Neural cell (in vitro differentiated cells): ENCODE results near the gene ADAM10. TPM values are rescaled to one million over a fixed set of nuclear protein-coding genes. Genes with fewer than 3 reads are reported as not detected.

Source experiments
- H2AFZ ChIP-seq: fragments of 200-600, 300-800 bp; sonication (generic), shearing (Covaris generic); 2 replicates; pipeline ENCODE4 v1.6.0; 2014; ENCODE audit warnings: low read depth, mild to moderate bottlenecking, antibody characterized with exemption, low read length, moderate library complexity
- H3F3A ChIP-seq: fragments of 200-600 bp; shearing (Covaris generic); 2 replicates; pipeline ENCODE4 v1.6.1; 2016; ENCODE audit warnings: mild to moderate bottlenecking, moderate library complexity, mixed read lengths, antibody characterized with exemption, low read length; ENCODE audit not compliant: insufficient read depth, poor library complexity, severe bottlenecking
- H3K27ac ChIP-seq: fragments of 200-600, 300-800 bp; sonication (generic), shearing (Covaris generic); 2 replicates; pipeline ENCODE4 v1.5.1; 2014; ENCODE audit warnings: mild to moderate bottlenecking, low read length, moderate library complexity
- H3K27me3 ChIP-seq: fragments of 300-800, 200-600 bp; sonication (generic), shearing (Covaris generic); 2 replicates; pipeline ENCODE4 v1.6.0; 2014; ENCODE audit warnings: mild to moderate bottlenecking, low read depth, low read length, moderate library complexity; ENCODE audit not compliant: insufficient read depth
- H3K36me3 ChIP-seq: fragments of 300-800, 200-600 bp; sonication (generic), shearing (Covaris generic); 2 replicates; pipeline ENCODE4 v1.5.1; 2014; ENCODE audit warnings: mild to moderate bottlenecking, antibody characterized with exemption, low read length, moderate library complexity; ENCODE audit not compliant: insufficient read depth
- H3K4me2 ChIP-seq: fragments of 300-800, 200-600 bp; sonication (generic), shearing (Covaris generic); 2 replicates; pipeline ENCODE4 v1.6.0; 2014; ENCODE audit warnings: mild to moderate bottlenecking, low read length
- H3K4me3 ChIP-seq: fragments of 300-800, 200-600 bp; sonication (generic), shearing (Covaris generic); 2 replicates; pipeline ENCODE4 v1.5.1; 2014; ENCODE audit warnings: mild to moderate bottlenecking, low read length, moderate library complexity
- H3K79me2 ChIP-seq: fragments of 200-600 bp; shearing (Covaris generic); replicated peaks from 2 replicates; pipeline ENCODE4 v1.6.0; 2014; ENCODE audit warnings: mild to moderate bottlenecking, low read length, moderate library complexity; ENCODE audit not compliant: insufficient read depth
- H3K9ac ChIP-seq: fragments of 300-800, 200-600 bp; sonication (generic), shearing (Covaris generic); 2 replicates; pipeline ENCODE4 v1.6.1; 2016; ENCODE audit warnings: mild to moderate bottlenecking, low read length, mixed read lengths
- H3K9me2 ChIP-seq: fragments of 200-600 bp; shearing (Covaris generic); 2 replicates; pipeline ENCODE4 v1.6.1; 2016; ENCODE audit warnings: mild to moderate bottlenecking, low read length, mixed read lengths; ENCODE audit not compliant: insufficient read depth
- H3K9me3 ChIP-seq: fragments of 200-600, 300-800 bp; sonication (generic), shearing (Covaris generic); 2 replicates; pipeline ENCODE4 v1.6.1; 2016; ENCODE audit warnings: mild to moderate bottlenecking, mixed run types, low read length, moderate library complexity, mixed read lengths
- H4K20me1 ChIP-seq: fragments of 200-600 bp; shearing (Covaris generic); 2 replicates; pipeline ENCODE4 v1.6.1; 2016; ENCODE audit warnings: mild to moderate bottlenecking, mixed run types; ENCODE audit not compliant: insufficient read depth
- CTCF ChIP-seq: fragments of 450-650 bp; IDR thresholded peaks from 2 replicates; pipeline ENCODE4 v1.5.1; 2014; ENCODE audit warnings: antibody characterized with exemption, mild to moderate bottlenecking, moderate library complexity; ENCODE audit not compliant: poor library complexity, severe bottlenecking
- EP300 ChIP-seq: fragments of 450-650 bp; conservative IDR thresholded peaks from 2 replicates; pipeline ENCODE4 v1.6.1; 2014; ENCODE audit warnings: antibody characterized with exemption, mild to moderate bottlenecking, moderate library complexity; ENCODE audit not compliant: poor library complexity, severe bottlenecking
- EZH2 ChIP-seq: fragments of 200-600, 300-800 bp; shearing (Covaris generic), sonication (generic); IDR thresholded peaks from 2 replicates; pipeline ENCODE4 v1.6.1; 2014; ENCODE audit warnings: antibody characterized with exemption, low read length, borderline replicate concordance, mild to moderate bottlenecking; ENCODE audit not compliant: insufficient read depth, poor library complexity, severe bottlenecking
- MXI1 ChIP-seq: fragments of 450-650 bp; conservative IDR thresholded peaks from 2 replicates; pipeline ENCODE4 v1.6.1; 2014; ENCODE audit warnings: antibody characterized with exemption, mild to moderate bottlenecking; ENCODE audit not compliant: poor library complexity, severe bottlenecking
- POLR2AphosphoS5 ChIP-seq: IDR thresholded peaks from 2 replicates; pipeline ENCODE4 v1.6.1; 2012
- RAD21 ChIP-seq: fragments of 450-650 bp; conservative IDR thresholded peaks from 2 replicates; pipeline ENCODE4 v1.6.1; 2014; ENCODE audit warnings: antibody characterized with exemption, mild to moderate bottlenecking, moderate library complexity
- REST ChIP-seq: IDR thresholded peaks from 2 replicates; pipeline ENCODE4 v1.6.1; 2012; ENCODE audit warnings: borderline replicate concordance
- SMC3 ChIP-seq: fragments of 450-650 bp; conservative IDR thresholded peaks from 2 replicates; pipeline ENCODE4 v1.6.1; 2014; ENCODE audit warnings: antibody characterized with exemption, mild to moderate bottlenecking, moderate library complexity; ENCODE audit not compliant: poor library complexity
- TAF1 ChIP-seq: IDR thresholded peaks from 2 replicates; pipeline ENCODE4 v1.6.1; 2012; ENCODE audit warnings: low read depth
- polyA plus RNA-seq: library from polyadenylated mRNA; depleted of rRNA; stranded (reverse); fragments of >200 nt; gene quantifications from 2 replicates; pipeline ENCODE4 v1.2.3, GENCODE V29; 2014

Gene ADAM10
- polyA plus RNA-seq, 1 donor from 2014 or later: 66.3 TPM

GRCh38 chr15:58736018-58736643 is 13.4 kb downstream of the ADAM10 start:
- no peaks in the 10 kb centered on the region for H4K20me1 ChIP-seq
- no peak for TF ChIP-seq REST

GRCh38 chr15:58734859-58735258 is 14.6 kb downstream of the ADAM10 start:
- Histone ChIP-seq H4K20me1 (no peaks in the 10 kb centered on the region), H3K27me3 (no peaks in the 10 kb centered on the region), H3K79me2 (peaks cover 77% of the 10 kb centered on the region), H3K27ac (no peak overlapping the region), H3K9me3 (no peaks in the 10 kb centered on the region), H3K9me2 (no peaks in the 10 kb centered on the region), H3F3A (no peaks in the 10 kb centered on the region), H3K4me2 (no peak overlapping the region), H3K9ac (no peak overlapping the region), H3K4me3 (no peak overlapping the region), H3K36me3 (no peaks in the 10 kb centered on the region), H2AFZ (no peak overlapping the region)
- no peak for TF ChIP-seq EP300
- TF ChIP-seq TAF1: no peak
- no peak for TF ChIP-seq SMC3
- TF ChIP-seq RAD21: no peak

More at GRCh38 chr15:58736018-58736643, 13.4 kb downstream of the ADAM10 start:
- H3F3A ChIP-seq: no peaks in the 10 kb centered on the region
- H2AFZ ChIP-seq: no peak overlapping the region
- no peak overlapping the region for H3K27ac ChIP-seq
- no peaks in the 10 kb centered on the region for H3K36me3 ChIP-seq
- no peaks in the 10 kb centered on the region for H3K27me3 ChIP-seq
- no peak overlapping the region for H3K4me2 ChIP-seq
- H3K9ac ChIP-seq: no peak overlapping the region
- no peaks in the 10 kb centered on the region for H3K9me3 ChIP-seq
- no peaks in the 10 kb centered on the region for H3K9me2 ChIP-seq
- H3K79me2 ChIP-seq: peaks cover 77% of the 10 kb centered on the region
- no peak overlapping the region for H3K4me3 ChIP-seq

- TF ChIP-seq SMC3 (no peak), REST (no peak), EZH2 (no peak), EP300 (no peak), POLR2AphosphoS5 (no peak), MXI1 (no peak), CTCF (no peak), TAF1 (no peak), RAD21 (no peak)
- Histone ChIP-seq H3K27me3 (no peaks in the 10 kb centered on the region), H3F3A (no peaks in the 10 kb centered on the region), H3K4me3 (no peak overlapping the region), H3K79me2 (peaks cover 73% of the 10 kb centered on the region), H3K36me3 (no peaks in the 10 kb centered on the region), H3K9ac (no peak overlapping the region), H2AFZ (no peak overlapping the region), H3K9me2 (no peaks in the 10 kb centered on the region), H3K4me2 (no peak overlapping the region), H3K27ac (no peak overlapping the region), H3K9me3 (no peaks in the 10 kb centered on the region), H4K20me1 (no peaks in the 10 kb centered on the region)
Measured at GRCh38 chr15:58732625-58733363, 16.7 kb downstream of the ADAM10 start.
